ENCODE data around the gene CCDC28A.
A peak's percentile ranks its signal among the peaks of the same experiment; 100 is the strongest.

CCDC28A gene

GRCh38 chr6:138815221-138815620 lies 41.7 kb downstream of the CCDC28A start:
- no peak overlapping the region for H3K4me3 ChIP-seq (replicated peaks; ENCODE audit: low read depth, low read length)
- no peak for DNase-seq (ENCODE audit: extremely low read depth, low read depth)
- TF ChIP-seq, protein P1, sequence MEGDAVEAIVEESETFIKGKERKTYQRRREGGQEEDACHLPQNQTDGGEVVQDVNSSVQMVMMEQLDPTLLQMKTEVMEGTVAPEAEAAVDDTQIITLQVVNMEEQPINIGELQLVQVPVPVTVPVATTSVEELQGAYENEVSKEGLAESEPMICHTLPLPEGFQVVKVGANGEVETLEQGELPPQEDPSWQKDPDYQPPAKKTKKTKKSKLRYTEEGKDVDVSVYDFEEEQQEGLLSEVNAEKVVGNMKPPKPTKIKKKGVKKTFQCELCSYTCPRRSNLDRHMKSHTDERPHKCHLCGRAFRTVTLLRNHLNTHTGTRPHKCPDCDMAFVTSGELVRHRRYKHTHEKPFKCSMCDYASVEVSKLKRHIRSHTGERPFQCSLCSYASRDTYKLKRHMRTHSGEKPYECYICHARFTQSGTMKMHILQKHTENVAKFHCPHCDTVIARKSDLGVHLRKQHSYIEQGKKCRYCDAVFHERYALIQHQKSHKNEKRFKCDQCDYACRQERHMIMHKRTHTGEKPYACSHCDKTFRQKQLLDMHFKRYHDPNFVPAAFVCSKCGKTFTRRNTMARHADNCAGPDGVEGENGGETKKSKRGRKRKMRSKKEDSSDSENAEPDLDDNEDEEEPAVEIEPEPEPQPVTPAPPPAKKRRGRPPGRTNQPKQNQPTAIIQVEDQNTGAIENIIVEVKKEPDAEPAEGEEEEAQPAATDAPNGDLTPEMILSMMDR (IDR thresholded peaks at IDR 0.05; ENCODE audit: low read depth, low read length, missing control alignments) = no peak

DNA sequence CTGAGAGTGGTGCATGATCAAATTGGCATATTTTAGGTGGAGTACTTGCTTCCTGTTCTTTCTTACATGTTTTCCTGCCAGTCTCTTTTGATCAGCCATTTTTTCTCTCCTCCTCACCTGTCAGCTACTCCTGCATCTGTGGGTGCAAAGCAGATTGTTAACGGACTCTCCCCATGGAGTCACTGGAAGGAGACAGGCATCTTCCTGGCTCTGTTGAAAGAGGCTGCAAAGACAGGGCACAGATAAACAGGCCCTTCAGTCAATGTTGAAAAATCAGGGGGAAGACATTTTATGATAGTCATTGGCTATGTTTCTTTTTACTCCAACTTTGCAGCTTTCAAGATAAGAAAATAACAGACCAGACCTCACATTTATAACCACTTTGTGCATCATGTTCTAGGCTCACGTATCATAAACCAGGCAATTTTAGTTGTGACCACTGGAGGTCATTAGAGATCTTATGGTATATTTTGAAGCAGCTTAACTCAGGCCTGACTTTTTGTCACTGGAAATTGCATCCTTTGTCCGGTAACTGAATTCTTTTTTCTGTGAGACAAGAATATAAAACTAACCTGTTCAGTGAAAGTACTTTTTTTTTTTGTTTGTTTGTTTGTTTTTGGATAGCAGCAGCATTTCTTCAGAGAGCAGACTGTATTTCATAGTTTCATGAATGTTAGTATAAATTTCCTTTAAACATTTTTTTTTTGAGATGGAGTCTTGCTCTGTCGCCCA lies 42.4 kb downstream of the CCDC28A start:
- TF ChIP-seq, protein P1 (IDR thresholded peaks at IDR 0.05; ENCODE audit: low read depth, low read length, missing control alignments) = peak; percentile 56
- DNase-seq (ENCODE audit: extremely low read depth, low read depth) = peak; percentile 46
- no peak overlapping the region for H3K4me3 ChIP-seq (replicated peaks; ENCODE audit: low read depth, low read length)

DNA sequence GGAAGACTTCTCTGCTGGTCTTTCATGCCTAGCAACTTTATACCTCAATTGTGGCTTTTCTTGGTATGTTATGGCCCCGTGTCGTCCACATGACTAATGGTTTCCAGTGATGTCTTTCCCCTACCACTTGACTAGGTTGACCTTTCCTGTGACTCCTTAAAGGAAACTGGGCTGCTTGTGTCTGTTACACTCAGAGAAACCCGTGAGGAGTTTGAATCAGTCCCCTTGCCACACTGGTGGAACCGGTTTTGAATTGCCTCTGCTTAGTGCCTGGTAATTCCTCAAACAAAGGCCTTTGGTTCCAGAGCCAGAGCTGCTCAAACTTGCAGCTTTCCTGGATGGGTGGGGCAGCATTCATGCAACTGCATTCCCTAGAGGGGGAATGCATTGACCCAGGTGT lies 44.2 kb downstream of the CCDC28A start:
- TF ChIP-seq, protein P1 (IDR thresholded peaks at IDR 0.05; ENCODE audit: low read depth, low read length, missing control alignments) = no peak
- no peak overlapping the region for H3K4me3 ChIP-seq (replicated peaks; ENCODE audit: low read depth, low read length)
- DNase-seq (ENCODE audit: extremely low read depth, low read depth) = peak; percentile 39

DNA sequence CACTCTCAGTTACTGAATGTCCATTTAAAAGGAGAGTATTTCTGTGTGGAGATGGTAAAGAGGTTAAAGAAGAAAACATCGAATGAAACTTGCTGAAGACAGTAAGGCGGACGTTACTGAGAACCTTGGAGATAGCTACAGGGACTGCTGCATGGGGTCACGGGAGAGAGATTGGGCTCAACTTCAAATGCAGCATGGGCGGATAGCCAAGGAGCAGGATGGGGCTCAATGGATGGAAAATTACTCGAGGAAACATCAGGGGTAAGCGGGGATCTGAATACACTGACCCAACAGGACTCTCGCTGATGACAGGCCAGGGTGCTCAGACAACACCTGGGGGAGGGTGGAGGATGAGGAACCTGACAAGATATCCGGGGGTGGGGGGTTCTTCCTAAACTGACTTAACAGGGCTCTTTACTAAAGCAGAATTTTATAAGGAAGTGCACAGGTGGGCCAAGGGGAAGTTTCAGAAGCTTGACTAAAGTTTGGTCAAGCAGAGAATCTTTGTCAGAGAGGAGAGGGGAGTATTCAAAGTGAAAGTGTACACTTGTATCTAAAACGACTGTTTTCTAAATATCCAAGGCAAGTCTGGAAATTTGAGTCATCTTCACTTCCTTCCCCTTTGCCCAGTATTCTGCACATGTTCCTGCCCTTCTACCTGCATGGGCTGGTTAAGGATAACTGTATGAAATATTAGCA lies 45.1 kb downstream of the CCDC28A start:
- H3K4me3 ChIP-seq (replicated peaks; ENCODE audit: low read depth, low read length) = no peak overlapping the region
- DNase-seq (ENCODE audit: extremely low read depth, low read depth) = no peak
- TF ChIP-seq, protein P1 (IDR thresholded peaks at IDR 0.05; ENCODE audit: low read depth, low read length, missing control alignments) = no peak

- TF ChIP-seq, protein P1 (IDR thresholded peaks at IDR 0.05; ENCODE audit: low read depth, low read length, missing control alignments) = no peak
- DNase-seq (ENCODE audit: extremely low read depth, low read depth) = no peak
- no peak overlapping the region for H3K4me3 ChIP-seq (replicated peaks; ENCODE audit: low read depth, low read length)
Observed at GRCh38 chr6:138821519-138821918, 48.0 kb downstream of the CCDC28A start.

- no peak for DNase-seq (ENCODE audit: extremely low read depth, low read depth)
- TF ChIP-seq, protein P1 (IDR thresholded peaks at IDR 0.05; ENCODE audit: low read depth, low read length, missing control alignments) = no peak
Observed at GRCh38 chr6:138824482-138825144, 51.0 kb downstream of the CCDC28A start.

More at GRCh38 chr6:138824482-138825144, 51.0 kb downstream of the CCDC28A start:
- H3K4me3 ChIP-seq (replicated peaks; ENCODE audit: low read depth, low read length) = no peak overlapping the region

Data from HFF-Myc (cell line).